Measurements from ENCODE around the gene SLC13A2. TPM values are rescaled to one million over a fixed set of nuclear protein-coding genes. Genes with fewer than 3 reads are reported as not detected.

Gene SLC13A2
- total and polyA plus RNA-seq, 7 donors = 0.21 TPM; not detected in 6

GRCh38 chr17:28537219-28537610 lies 63.8 kb downstream of the SLC13A2 start:
- no peak overlapping the region for H3K4me3 ChIP-seq
- 73 to 84% (median 75%) methylated on average over 11 to 12 of the region's 12 CpGs for WGBS, 3 donors
- no peaks in the 10 kb centered on the region for H3K9me3 ChIP-seq
- intact Hi-C loops (cut with DNase I) = loop anchor here in 1 of 2 donors (5.0 kb wide), 1 partner anchor 45 kb away; no protein-coding TSS in a partner anchor
- TF ChIP-seq, protein P1, sequence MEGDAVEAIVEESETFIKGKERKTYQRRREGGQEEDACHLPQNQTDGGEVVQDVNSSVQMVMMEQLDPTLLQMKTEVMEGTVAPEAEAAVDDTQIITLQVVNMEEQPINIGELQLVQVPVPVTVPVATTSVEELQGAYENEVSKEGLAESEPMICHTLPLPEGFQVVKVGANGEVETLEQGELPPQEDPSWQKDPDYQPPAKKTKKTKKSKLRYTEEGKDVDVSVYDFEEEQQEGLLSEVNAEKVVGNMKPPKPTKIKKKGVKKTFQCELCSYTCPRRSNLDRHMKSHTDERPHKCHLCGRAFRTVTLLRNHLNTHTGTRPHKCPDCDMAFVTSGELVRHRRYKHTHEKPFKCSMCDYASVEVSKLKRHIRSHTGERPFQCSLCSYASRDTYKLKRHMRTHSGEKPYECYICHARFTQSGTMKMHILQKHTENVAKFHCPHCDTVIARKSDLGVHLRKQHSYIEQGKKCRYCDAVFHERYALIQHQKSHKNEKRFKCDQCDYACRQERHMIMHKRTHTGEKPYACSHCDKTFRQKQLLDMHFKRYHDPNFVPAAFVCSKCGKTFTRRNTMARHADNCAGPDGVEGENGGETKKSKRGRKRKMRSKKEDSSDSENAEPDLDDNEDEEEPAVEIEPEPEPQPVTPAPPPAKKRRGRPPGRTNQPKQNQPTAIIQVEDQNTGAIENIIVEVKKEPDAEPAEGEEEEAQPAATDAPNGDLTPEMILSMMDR (IDR thresholded peaks at IDR 0.05) = no peak
- no peaks in the 10 kb centered on the region for H3K36me3 ChIP-seq (ENCODE audit: insufficient read depth in 1 of 2, low read depth in 1 of 2)
- H3K27ac ChIP-seq = no peak overlapping the region
- no peak for ATAC-seq
- DNase-seq = no peak
- no peaks in the 10 kb centered on the region for H3K27me3 ChIP-seq (ENCODE audit: insufficient read depth in 3 of 3, low read length in 2 of 3)
- H3K4me1 ChIP-seq = no peaks in the 10 kb centered on the region

GRCh38 chr17:28538296-28538895 lies 65.0 kb downstream of the SLC13A2 start:
- H3K27me3 ChIP-seq (ENCODE audit: insufficient read depth in 3 of 3, low read length in 2 of 3) = no peaks in the 10 kb centered on the region
- TF ChIP-seq, protein P1 (IDR thresholded peaks at IDR 0.05) = no peak
- H3K9me3 ChIP-seq = no peaks in the 10 kb centered on the region
- H3K4me1 ChIP-seq = no peaks in the 10 kb centered on the region
- H3K4me3 ChIP-seq = no peak overlapping the region
- no peak for ATAC-seq
- H3K27ac ChIP-seq = no peak overlapping the region
- DNase-seq = no peak
- 65 to 73% (median 70%) methylated on average over 14 of the region's 14 CpGs for WGBS, 3 donors
- H3K36me3 ChIP-seq (ENCODE audit: insufficient read depth in 1 of 2, low read depth in 1 of 2) = no peaks in the 10 kb centered on the region
- intact Hi-C loops (cut with DNase I) = loop anchor here in 1 of 2 donors (5.0 kb wide), 1 partner anchor 46 kb away; no protein-coding TSS in a partner anchor

DNA sequence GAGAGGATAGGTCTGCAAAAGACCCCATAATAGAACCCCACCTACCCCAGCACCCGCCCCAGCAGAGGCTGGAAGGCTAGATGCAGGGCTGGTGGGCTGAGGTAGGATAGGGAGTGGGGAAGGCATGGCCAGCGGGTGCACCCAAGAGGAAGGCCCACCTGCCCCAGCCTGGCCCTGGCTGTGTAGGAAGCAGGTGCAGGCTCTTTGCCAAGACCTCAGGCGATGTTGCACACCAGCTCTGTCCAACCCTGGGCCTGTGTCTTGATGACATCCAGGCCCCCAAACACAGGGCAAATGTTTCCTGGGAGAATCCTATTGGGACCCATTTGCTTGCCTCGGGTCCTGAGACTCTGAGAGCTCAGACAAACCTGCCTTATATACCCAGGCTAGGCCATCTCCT lies 66.8 kb downstream of the SLC13A2 start:
- no peak for DNase-seq
- Histone ChIP-seq H3K27me3 (ENCODE audit: insufficient read depth in 3 of 3, low read length in 2 of 3) (no peaks in the 10 kb centered on the region), H3K9me3 (no peaks in the 10 kb centered on the region), H3K36me3 (ENCODE audit: insufficient read depth in 1 of 2, low read depth in 1 of 2) (no peaks in the 10 kb centered on the region), H3K4me3 (no peak overlapping the region), H3K27ac (no peak overlapping the region), H3K4me1 (no peaks in the 10 kb centered on the region)
- TF ChIP-seq, protein P1 (IDR thresholded peaks at IDR 0.05) = no peak
- intact Hi-C loops (cut with DNase I) = loop anchor here in 1 of 2 donors (1.0 kb wide), 1 partner anchor 46 kb away; no protein-coding TSS in a partner anchor
- 82 to 87% (median 83%) methylated on average over 4 of the region's 4 CpGs for WGBS, 3 donors
- ATAC-seq = no peak

DNA sequence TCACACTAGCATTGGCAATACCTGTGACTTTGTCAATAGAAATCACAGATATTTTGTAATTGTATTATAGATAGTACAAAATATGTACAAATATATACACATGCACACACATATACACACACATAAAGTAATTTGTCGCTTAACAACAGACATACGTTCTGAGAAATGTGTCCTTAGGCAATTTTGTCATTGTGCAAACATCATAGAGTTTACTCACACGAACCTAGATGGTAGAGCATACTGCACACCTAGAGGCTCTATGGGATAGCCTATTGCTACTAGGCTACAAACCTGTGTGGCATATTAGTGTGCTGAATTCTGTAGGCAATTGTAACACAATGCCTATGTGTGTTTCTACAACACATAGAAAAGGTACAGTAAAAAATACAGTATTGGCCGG lies 68.0 kb downstream of the SLC13A2 start:
- H3K4me1 ChIP-seq = no peaks in the 10 kb centered on the region
- H3K27ac ChIP-seq = no peak overlapping the region
- TF ChIP-seq, protein P1 (IDR thresholded peaks at IDR 0.05) = no peak
- no peak overlapping the region for H3K4me3 ChIP-seq
- WGBS, 3 donors = 87 to 92% (median 90%) methylated on average over 4 of the region's 4 CpGs
- DNase-seq = no peak
- H3K27me3 ChIP-seq (ENCODE audit: insufficient read depth in 3 of 3, low read length in 2 of 3) = no peaks in the 10 kb centered on the region
- H3K36me3 ChIP-seq (ENCODE audit: insufficient read depth in 1 of 2, low read depth in 1 of 2) = no peaks in the 10 kb centered on the region
- H3K9me3 ChIP-seq = no peaks in the 10 kb centered on the region
- ATAC-seq = no peak
- intact Hi-C loops (cut with DNase I) = no loop called here
